Esophagus muscularis mucosa (tissue), 4 donors: ENCODE results near the gene ATP6V0C. TPM values are rescaled to one million over a fixed set of nuclear protein-coding genes. Genes with fewer than 3 reads are reported as not detected.

Experiments used
- DNase-seq: peaks from one replicate; pipeline ENCODE4 v3.0.0-alpha.2; 2017; ENCODE audit errors: extremely low spot score
- H3K27ac ChIP-seq, 4 donors: fragments of 200-600 bp; sonication (generic); replicated peaks in 1 of 4; 1 replicate in 3 of 4; 2 replicates in 1 of 4; pipeline ENCODE4 v1.5.1; 2016 to 2019; ENCODE audit warnings: mild to moderate bottlenecking in 1 of 4
- H3K27me3 ChIP-seq, 4 donors: fragments of 200-600 bp; sonication (generic); one replicate each; pipeline versions ENCODE4 v1.5.1 to v1.6.0; 2016 to 2019
- H3K36me3 ChIP-seq, 4 donors: fragments of 200-600 bp; sonication (generic); one replicate each; pipeline ENCODE4 v1.5.1; 2016 to 2019
- H3K4me1 ChIP-seq, 4 donors: fragments of 200-600 bp; sonication (generic); one replicate each; pipeline ENCODE4 v1.5.1; 2016 to 2019
- H3K4me3 ChIP-seq, 4 donors: fragments of 200-600 bp; sonication (generic); 1 replicate in 2 of 4; 2 replicates in 2 of 4; pipeline ENCODE4 v1.5.1; 2016 to 2019; ENCODE audit warnings: mild to moderate bottlenecking in 4 of 4, moderate library complexity in 1 of 4
- H3K9me3 ChIP-seq, 4 donors: fragments of 200-600 bp; sonication (generic); 1 replicate in 3 of 4; 2 replicates in 1 of 4; pipeline ENCODE4 v1.5.1; 2016 to 2019
- CTCF ChIP-seq, 3 experiments: fragments of 200-600 bp in 2 of 3; fragments of 450-650 bp in 1 of 3; sonication (generic) in 2 of 3; IDR thresholded peaks; one replicate each; pipeline ENCODE4 v1.5.1; 2017 to 2019; ENCODE audit warnings: antibody characterized with exemption in 3 of 3, mild to moderate bottlenecking in 2 of 3, moderate library complexity in 1 of 3
- EP300 ChIP-seq: sonication (generic); formaldehyde crosslinking; IDR thresholded peaks from one replicate; pipeline ENCODE4 v1.6.1; 2017; ENCODE audit warnings: antibody characterized with exemption
- POLR2A ChIP-seq: fragments of 450-650 bp; IDR thresholded peaks from one replicate; pipeline ENCODE4 v1.6.1; 2017; ENCODE audit warnings: antibody characterized with exemption, moderate library complexity, mild to moderate bottlenecking, low read depth
- POLR2AphosphoS5 ChIP-seq, 2 donors: sonication (generic); formaldehyde crosslinking; IDR thresholded peaks; one replicate each; pipeline ENCODE4 v1.6.1; 2017; ENCODE audit warnings: antibody characterized with exemption in 2 of 2
- WGBS: methylation state at CpG from one replicate; pipeline ENCODE4 v1.1.5; 2018; 5-methylcytosine and 5-hydroxymethylcytosine counted together
- intact Hi-C: fragments of 100-400 bp; cut with DNase I; formaldehyde crosslinking; loops from one replicate; pipeline ENCODE4 v1.15.1; 2023
- total RNA-seq, 4 donors: library from RNA; depleted of rRNA; stranded (reverse); fragments of >200 nt; gene quantifications; one replicate each; pipeline versions ENCODE4 v1.1.0 to v1.2.1, GENCODE V29; 2016

ATP6V0C gene
- 10 to 100 TPM; 42.8 to 85.0 (median 69.0) TPM for total RNA-seq

DNA sequence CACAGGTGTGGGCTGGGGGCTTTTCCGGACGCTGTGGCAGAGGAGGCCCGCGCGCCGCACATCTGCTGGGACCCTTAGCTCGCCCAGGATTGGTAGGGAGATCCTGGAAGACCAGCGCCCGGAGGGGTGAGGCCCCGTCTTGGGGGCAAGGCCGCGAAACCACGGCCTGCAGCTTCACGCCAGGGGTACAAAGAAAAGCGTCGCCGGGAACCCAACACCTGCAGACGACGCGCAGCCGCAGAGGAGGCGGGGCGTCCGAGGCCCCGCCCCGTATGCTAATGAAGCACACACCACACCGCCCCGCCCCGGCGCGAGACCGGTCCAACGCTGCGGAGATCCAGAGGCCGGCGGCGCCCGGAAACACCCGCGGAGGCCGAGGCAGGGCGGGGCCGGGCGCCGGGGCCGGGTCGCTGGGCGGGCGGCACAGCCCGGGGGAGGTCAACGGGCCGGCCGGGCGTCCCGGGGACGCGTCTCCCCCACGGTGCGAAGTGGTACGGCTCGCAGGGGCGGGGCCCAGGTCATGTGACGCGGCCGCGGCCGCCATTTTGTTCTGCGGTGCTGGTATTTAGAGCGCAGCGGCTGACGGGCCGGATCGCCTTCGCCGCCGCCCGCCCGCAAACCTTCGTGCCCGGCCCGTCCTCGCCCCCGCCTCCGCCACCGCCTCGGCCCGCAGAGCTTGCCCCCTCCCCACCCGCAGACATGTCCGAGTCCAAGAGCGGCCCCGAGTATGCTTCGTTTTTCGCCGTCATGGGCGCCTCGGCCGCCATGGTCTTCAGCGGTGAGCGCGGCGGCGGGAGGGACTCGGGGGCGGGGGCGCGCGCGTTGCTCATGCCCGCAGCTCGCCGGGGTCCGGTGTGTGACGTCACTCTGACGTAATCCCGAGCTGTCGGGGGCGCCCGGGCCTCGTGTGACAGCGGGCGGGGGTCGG is at the start of gene ATP6V0C:
Gene ATP6V0C, plus strand, starts transcription at position 548 of the 928 bp plus-strand sequence. Its CDS starts 152 bp downstream, at position 700.
- no peaks in the 10 kb centered on the region for H3K9me3 ChIP-seq
- TF ChIP-seq POLR2AphosphoS5 (IDR thresholded peaks at IDR 0.05) (peak; percentile 81 to 97), CTCF (IDR thresholded peaks at IDR 0.05) (peak in 1 of 3 experiments; percentile 19), EP300 (no peak), POLR2A (peak; percentile 80)
- H3K36me3 ChIP-seq, result no peaks in the 10 kb centered on the region
- peaks cover 49 to 68% (median 67%) of the 10 kb centered on the region in 4 donors for H3K4me1 ChIP-seq
- peak within 1 kb of the TSS; percentile 96 to 100 (median 99) for H3K27ac ChIP-seq
- peak within 1 kb of the TSS; percentile 83 to 100 (median 97) for H3K4me3 ChIP-seq
- peaks cover 0 to 5% (median 0%) of the 10 kb centered on the region in 4 donors for H3K27me3 ChIP-seq
- 3% methylated on average over 23 of the region's 122 CpGs for WGBS
- intact Hi-C loops, result no loop called here
- DNase-seq, result peak; percentile 98

- Histone ChIP-seq H3K9me3 (no peaks in the 10 kb centered on the region), H3K27ac (no peak overlapping the region), H3K4me1 (peaks cover 32 to 37% (median 35%) of the 10 kb centered on the region in 4 donors), H3K4me3 (no peak overlapping the region), H3K27me3 (peaks cover 8 to 25% (median 11%) of the 10 kb centered on the region in 4 donors), H3K36me3 (no peaks in the 10 kb centered on the region)
- no peak for TF ChIP-seq CTCF (IDR thresholded peaks at IDR 0.05)
- no peak for TF ChIP-seq EP300
- TF ChIP-seq POLR2AphosphoS5 (IDR thresholded peaks at IDR 0.05), result no peak
- TF ChIP-seq POLR2A, result no peak
- WGBS, result 68% methylated on average over 5 of the region's 12 CpGs
- intact Hi-C loops, result no loop called here
- no peak for DNase-seq
These were observed 49.4 kb upstream of the ATP6V0C start for GRCh38 chr16:2464333-2464732.

DNA sequence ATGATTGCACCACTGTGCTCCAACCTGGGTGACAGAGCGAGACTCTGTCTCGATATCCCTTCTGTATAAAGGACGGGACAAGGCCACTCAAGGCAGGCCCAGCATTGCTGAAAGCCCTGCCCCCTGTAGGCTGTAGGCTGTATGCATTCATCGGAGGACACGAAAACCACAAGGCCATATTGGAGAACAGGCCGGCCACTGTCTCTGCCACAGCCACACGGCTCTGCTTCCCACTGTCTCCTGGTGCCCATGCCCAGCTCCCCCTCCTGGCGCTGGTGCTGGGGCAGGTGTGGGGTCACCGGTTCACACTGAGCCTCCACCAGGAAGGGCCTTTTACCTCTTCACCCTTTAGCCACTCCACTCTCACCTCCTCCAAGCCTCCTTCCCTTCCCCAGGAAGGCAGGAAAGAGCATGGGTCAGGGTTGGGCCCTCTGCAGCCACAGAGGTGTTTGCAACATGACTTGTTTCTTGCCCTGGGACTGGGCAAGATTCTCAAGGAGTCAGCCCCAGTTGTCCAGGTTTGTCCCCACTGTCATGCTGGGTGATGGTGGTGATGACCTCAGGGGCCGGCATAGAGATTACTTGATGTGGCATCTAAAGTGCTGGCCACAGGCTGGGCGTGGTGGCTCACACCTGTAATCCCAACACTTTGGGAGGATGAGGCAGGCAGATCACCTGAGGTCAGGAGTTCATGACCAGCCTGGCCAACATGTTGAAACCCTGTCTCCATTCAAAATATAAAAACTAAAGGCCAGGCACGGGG is 47.9 kb upstream of the ATP6V0C start:
- WGBS, result 84% methylated on average over 10 of the region's 12 CpGs
- Histone ChIP-seq H3K4me3 (no peak overlapping the region), H3K27me3 (peaks cover 10 to 40% (median 22%) of the 10 kb centered on the region in 4 donors), H3K4me1 (peaks cover 26 to 39% (median 33%) of the 10 kb centered on the region in 4 donors), H3K27ac (no peak overlapping the region), H3K36me3 (no peaks in the 10 kb centered on the region), H3K9me3 (no peaks in the 10 kb centered on the region)
- intact Hi-C loops, result no loop called here
- no peak for TF ChIP-seq CTCF (IDR thresholded peaks at IDR 0.05)
- no peak for TF ChIP-seq POLR2AphosphoS5 (IDR thresholded peaks at IDR 0.05)
- no peak for TF ChIP-seq POLR2A
- TF ChIP-seq EP300, result no peak
- DNase-seq, result no peak

GRCh38 chr16:2466667-2467527 is 46.9 kb upstream of the ATP6V0C start:
- peaks cover 17 to 50% (median 32%) of the 10 kb centered on the region in 4 donors for H3K27me3 ChIP-seq
- intact Hi-C loops, result no loop called here
- peak overlapping the region; percentile 58 to 74 (median 66) for H3K4me3 ChIP-seq
- H3K4me1 ChIP-seq, result peaks cover 36 to 50% (median 43%) of the 10 kb centered on the region in 4 donors
- no peaks in the 10 kb centered on the region for H3K9me3 ChIP-seq
- peak overlapping the region in 1 of 4 donors; percentile 58 for H3K27ac ChIP-seq
- no peak for TF ChIP-seq EP300
- no peak for TF ChIP-seq CTCF (IDR thresholded peaks at IDR 0.05)
- no peak for TF ChIP-seq POLR2A
- TF ChIP-seq POLR2AphosphoS5 (IDR thresholded peaks at IDR 0.05), result no peak
- H3K36me3 ChIP-seq, result no peaks in the 10 kb centered on the region
- DNase-seq, result no peak
- WGBS, result 77% methylated on average over 23 of the region's 29 CpGs
